ENCODE data around the gene ORC6. TPM values are rescaled to one million over a fixed set of nuclear protein-coding genes. Genes with fewer than 3 reads are reported as not detected.

ORC6 gene
- total and polyA plus RNA-seq, 2 experiments from 2014 or later, result 7.8 to 10.7 TPM

- no peak overlapping the region for H2AFZ ChIP-seq
- 50 to 58% methylated on average over 7 of the region's 7 CpGs for WGBS, 2 experiments (ENCODE audit: low coverage in 1 of 2, low lambda C conversion rate in 2 of 2, missing lambda C conversion rate in 2 of 2)
- H3K27me3 ChIP-seq (replicated peaks; ENCODE audit: insufficient read depth), result no peaks in the 10 kb centered on the region
- H3K4me2 ChIP-seq (ENCODE audit: unreplicated experiment), result no peak overlapping the region
- TF ChIP-seq EZH2phosphoT487 (IDR thresholded peaks at IDR 0.05; ENCODE audit: insufficient read depth, low read depth) (no peak), EZH2 (IDR thresholded peaks at IDR 0.05; ENCODE audit: insufficient read depth, poor library complexity, severe bottlenecking) (no peak)
- no peak overlapping the region for H3K4me3 ChIP-seq
- in situ Hi-C loops (cut with MboI), result no loop called here
- no peaks in the 10 kb centered on the region for H3F3A ChIP-seq (ENCODE audit: insufficient read depth)
- no peak overlapping the region for H3K9ac ChIP-seq
- no peaks in the 10 kb centered on the region for H3K9me2 ChIP-seq (ENCODE audit: insufficient read depth)
- H3K27ac ChIP-seq, result no peak overlapping the region
- no peaks in the 10 kb centered on the region for H3K9me3 ChIP-seq (ENCODE audit: low read depth)
- no peaks in the 10 kb centered on the region for H3K4me1 ChIP-seq (ENCODE audit: insufficient read depth)
- DNase-seq, result no peak
- no peaks in the 10 kb centered on the region for H3K36me3 ChIP-seq (ENCODE audit: low read depth)
- H3K79me2 ChIP-seq (ENCODE audit: insufficient read depth), result no peaks in the 10 kb centered on the region
- no peaks in the 10 kb centered on the region for H4K20me1 ChIP-seq (ENCODE audit: insufficient read depth)
Observed at GRCh38 chr16:46714797-46715591, 25.5 kb downstream of the ORC6 start.

- no peaks in the 10 kb centered on the region for H3K27me3 ChIP-seq (replicated peaks; ENCODE audit: insufficient read depth)
- in situ Hi-C loops (cut with MboI), result no loop called here
Observed at GRCh38 chr16:46715769-46716305, 26.4 kb downstream of the ORC6 start.

GRCh38 chr16:46717692-46718091 lies 28.2 kb downstream of the ORC6 start:
- 8 to 26% methylated on average over 2 of the region's 2 CpGs for WGBS, 2 experiments (ENCODE audit: low coverage in 1 of 2, low lambda C conversion rate in 2 of 2, missing lambda C conversion rate in 2 of 2)
- TF ChIP-seq EZH2 (IDR thresholded peaks at IDR 0.05; ENCODE audit: insufficient read depth, poor library complexity, severe bottlenecking) (no peak), EZH2phosphoT487 (IDR thresholded peaks at IDR 0.05; ENCODE audit: insufficient read depth, low read depth) (no peak)
- no peak overlapping the region for H2AFZ ChIP-seq

More at GRCh38 chr16:46715769-46716305, 26.4 kb downstream of the ORC6 start:
- Histone ChIP-seq H3K4me2 (ENCODE audit: unreplicated experiment) (no peak overlapping the region), H3K9ac (no peak overlapping the region), H3K36me3 (ENCODE audit: low read depth) (no peaks in the 10 kb centered on the region), H4K20me1 (ENCODE audit: insufficient read depth) (no peaks in the 10 kb centered on the region), H3K9me3 (ENCODE audit: low read depth) (no peaks in the 10 kb centered on the region), H3K4me3 (no peak overlapping the region), H3K27ac (no peak overlapping the region), H3K4me1 (ENCODE audit: insufficient read depth) (no peaks in the 10 kb centered on the region), H3K79me2 (ENCODE audit: insufficient read depth) (no peaks in the 10 kb centered on the region), H3F3A (ENCODE audit: insufficient read depth) (no peaks in the 10 kb centered on the region), H3K9me2 (ENCODE audit: insufficient read depth) (no peaks in the 10 kb centered on the region), H2AFZ (no peak overlapping the region)
- WGBS, 2 experiments (ENCODE audit: low coverage in 1 of 2, low lambda C conversion rate in 2 of 2, missing lambda C conversion rate in 2 of 2), result 52 to 57% methylated on average over 6 of the region's 6 CpGs
- no peak for DNase-seq
- TF ChIP-seq EZH2 (IDR thresholded peaks at IDR 0.05; ENCODE audit: insufficient read depth, poor library complexity, severe bottlenecking) (no peak), EZH2phosphoT487 (IDR thresholded peaks at IDR 0.05; ENCODE audit: insufficient read depth, low read depth) (no peak)

GRCh38 chr16:46718214-46718613 lies 28.8 kb downstream of the ORC6 start:
- H3K9me3 ChIP-seq (ENCODE audit: low read depth), result no peaks in the 10 kb centered on the region

More at GRCh38 chr16:46717692-46718091, 28.2 kb downstream of the ORC6 start:
- DNase-seq, result no peak
- Histone ChIP-seq H4K20me1 (ENCODE audit: insufficient read depth) (no peaks in the 10 kb centered on the region), H3K27ac (no peak overlapping the region), H3K4me3 (no peak overlapping the region), H3K27me3 (replicated peaks; ENCODE audit: insufficient read depth) (no peaks in the 10 kb centered on the region), H3K9me2 (ENCODE audit: insufficient read depth) (no peaks in the 10 kb centered on the region), H3K4me1 (ENCODE audit: insufficient read depth) (no peaks in the 10 kb centered on the region), H3K9ac (no peak overlapping the region), H3K4me2 (ENCODE audit: unreplicated experiment) (no peak overlapping the region), H3K9me3 (ENCODE audit: low read depth) (no peaks in the 10 kb centered on the region), H3F3A (ENCODE audit: insufficient read depth) (no peaks in the 10 kb centered on the region), H3K36me3 (ENCODE audit: low read depth) (no peaks in the 10 kb centered on the region), H3K79me2 (ENCODE audit: insufficient read depth) (no peaks in the 10 kb centered on the region)
- in situ Hi-C loops (cut with MboI), result no loop called here

More at GRCh38 chr16:46718214-46718613, 28.8 kb downstream of the ORC6 start:
- no peak for DNase-seq
- no peaks in the 10 kb centered on the region for H3K4me1 ChIP-seq (ENCODE audit: insufficient read depth)
- H3K36me3 ChIP-seq (ENCODE audit: low read depth), result no peaks in the 10 kb centered on the region
- no peaks in the 10 kb centered on the region for H3K9me2 ChIP-seq (ENCODE audit: insufficient read depth)
- H3K4me2 ChIP-seq (ENCODE audit: unreplicated experiment), result no peak overlapping the region
- no peak overlapping the region for H3K4me3 ChIP-seq
- WGBS, 2 experiments (ENCODE audit: low coverage in 1 of 2, low lambda C conversion rate in 2 of 2, missing lambda C conversion rate in 2 of 2), result 67 to 70% methylated on average over 8 of the region's 8 CpGs
- H3K79me2 ChIP-seq (ENCODE audit: insufficient read depth), result no peaks in the 10 kb centered on the region
- no peak overlapping the region for H3K9ac ChIP-seq
- no peaks in the 10 kb centered on the region for H4K20me1 ChIP-seq (ENCODE audit: insufficient read depth)
- TF ChIP-seq EZH2 (IDR thresholded peaks at IDR 0.05; ENCODE audit: insufficient read depth, poor library complexity, severe bottlenecking), result no peak
- TF ChIP-seq EZH2phosphoT487 (IDR thresholded peaks at IDR 0.05; ENCODE audit: insufficient read depth, low read depth), result no peak
- no peaks in the 10 kb centered on the region for H3K27me3 ChIP-seq (replicated peaks; ENCODE audit: insufficient read depth)
- H3F3A ChIP-seq (ENCODE audit: insufficient read depth), result no peaks in the 10 kb centered on the region
- H3K27ac ChIP-seq, result no peak overlapping the region
- H2AFZ ChIP-seq, result no peak overlapping the region
- in situ Hi-C loops (cut with MboI), result no loop called here

Data from GM23248 (cell line).